Skeletal muscle tissue (tissue), 4 donors: ENCODE measurements around the gene VNN1. TPM values are rescaled to one million over a fixed set of nuclear protein-coding genes. Genes with fewer than 3 reads are reported as not detected.
"Not testable (repeated sequence)": the region's sequence is repeated elsewhere in the genome, so short reads cannot be mapped to it uniquely, and the experiment has no call there.

Source experiments
- H3K27ac ChIP-seq: one replicate; pipeline ENCODE4 v1.7.0; 2013; ENCODE audit warnings: mild to moderate bottlenecking, low read depth, low read length, inconsistent platforms
- H3K27me3 ChIP-seq, 3 donors: one replicate each; pipeline ENCODE4 v1.7.0; 2013; ENCODE audit warnings: low read length in 3 of 3; ENCODE audit not compliant: control insufficient read depth in 3 of 3, insufficient read depth in 3 of 3
- H3K36me3 ChIP-seq, 3 donors: one replicate each; pipeline ENCODE4 v1.7.0; 2013; ENCODE audit warnings: low read length in 3 of 3; ENCODE audit not compliant: control insufficient read depth in 3 of 3, insufficient read depth in 3 of 3
- H3K4me1 ChIP-seq, 3 donors: one replicate each; pipeline ENCODE4 v1.7.0; 2013; ENCODE audit warnings: low read length in 3 of 3, mild to moderate bottlenecking in 3 of 3; ENCODE audit not compliant: control insufficient read depth in 3 of 3, insufficient read depth in 3 of 3
- H3K4me3 ChIP-seq, 3 donors: one replicate each; pipeline ENCODE4 v1.7.0; 2013; ENCODE audit warnings: low read length in 3 of 3
- H3K9ac ChIP-seq, 3 donors: one replicate each; pipeline ENCODE4 v1.7.0; 2013; ENCODE audit warnings: low read length in 3 of 3, mild to moderate bottlenecking in 3 of 3, moderate library complexity in 2 of 3, low read depth in 1 of 3
- H3K9me3 ChIP-seq, 3 donors: one replicate each; pipeline ENCODE4 v1.7.0; 2013; ENCODE audit warnings: low read length in 3 of 3; ENCODE audit not compliant: control insufficient read depth in 3 of 3
- total RNA-seq: library from RNA; depleted of rRNA; stranded (reverse); fragments of >200 nt; gene quantifications from one replicate; pipeline ENCODE4 v1.2.3, GENCODE V29; 2014
- donor health status: Osteomylitis.

VNN1 gene
- total RNA-seq, 1 donor from 2014 or later = under 0.01 TPM

DNA sequence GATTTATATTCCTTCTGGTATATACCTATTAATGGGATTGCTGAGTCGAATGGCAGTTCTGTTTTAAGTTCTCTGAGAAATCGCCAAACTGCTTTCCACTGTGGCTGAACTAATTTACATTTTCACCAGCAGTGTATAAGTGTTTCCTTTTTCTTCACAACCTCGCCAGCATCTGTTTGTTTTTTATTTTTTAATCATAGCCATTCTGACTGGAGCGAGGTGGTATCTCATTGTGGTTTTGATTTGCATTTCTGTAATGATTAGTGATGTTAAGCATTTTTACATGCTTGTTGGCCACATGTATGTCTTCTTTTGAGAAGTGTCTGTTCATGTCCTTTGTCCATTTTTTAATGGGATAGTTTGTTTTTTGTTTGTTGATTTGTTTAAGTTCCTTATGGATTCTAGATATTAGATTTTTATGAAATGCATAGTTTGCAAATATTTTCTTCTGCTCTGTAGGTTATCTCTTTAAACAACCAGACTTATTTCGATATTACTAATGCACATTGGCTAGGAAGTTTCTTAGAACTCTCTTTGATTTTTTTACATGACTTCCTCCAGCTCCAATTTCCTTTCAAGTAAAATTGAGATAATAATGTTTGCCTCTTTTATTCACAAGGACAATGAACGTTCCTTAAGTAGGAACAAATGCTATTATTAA, 12.2 kb upstream of the VNN1 start:
- no peaks in the 10 kb centered on the region for H3K9me3 ChIP-seq
- no peaks in the 10 kb centered on the region for H3K27me3 ChIP-seq
- no peak overlapping the region for H3K4me3 ChIP-seq
- H3K9ac ChIP-seq = no peak overlapping the region
- no peaks in the 10 kb centered on the region for H3K36me3 ChIP-seq
- H3K27ac ChIP-seq = no peak overlapping the region
- H3K4me1 ChIP-seq = no peaks in the 10 kb centered on the region

DNA sequence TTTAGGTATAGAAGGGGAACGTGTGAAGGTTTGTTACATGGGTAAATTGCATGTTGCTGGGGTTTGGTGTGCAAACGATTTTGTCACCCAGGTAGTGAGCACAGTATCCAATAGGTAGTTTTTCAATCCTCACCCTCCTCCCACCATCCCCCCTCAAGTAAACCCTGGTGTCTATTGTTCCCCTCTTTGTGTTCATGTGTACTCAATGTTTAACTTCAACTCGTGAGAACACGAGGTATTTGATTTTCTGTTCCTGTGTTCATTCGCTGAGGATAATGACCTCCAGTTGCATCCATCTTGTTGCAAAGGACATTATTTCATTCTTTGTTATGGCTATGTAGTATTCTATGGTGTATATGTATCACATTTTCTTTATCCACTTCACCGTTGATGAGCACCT, 11.6 kb upstream of the VNN1 start:
- Histone ChIP-seq H3K9ac (no peak overlapping the region), H3K4me1 (no peaks in the 10 kb centered on the region), H3K9me3 (no peaks in the 10 kb centered on the region), H3K4me3 (no peak overlapping the region), H3K36me3 (no peaks in the 10 kb centered on the region), H3K27me3 (no peaks in the 10 kb centered on the region), H3K27ac (no peak overlapping the region)

DNA sequence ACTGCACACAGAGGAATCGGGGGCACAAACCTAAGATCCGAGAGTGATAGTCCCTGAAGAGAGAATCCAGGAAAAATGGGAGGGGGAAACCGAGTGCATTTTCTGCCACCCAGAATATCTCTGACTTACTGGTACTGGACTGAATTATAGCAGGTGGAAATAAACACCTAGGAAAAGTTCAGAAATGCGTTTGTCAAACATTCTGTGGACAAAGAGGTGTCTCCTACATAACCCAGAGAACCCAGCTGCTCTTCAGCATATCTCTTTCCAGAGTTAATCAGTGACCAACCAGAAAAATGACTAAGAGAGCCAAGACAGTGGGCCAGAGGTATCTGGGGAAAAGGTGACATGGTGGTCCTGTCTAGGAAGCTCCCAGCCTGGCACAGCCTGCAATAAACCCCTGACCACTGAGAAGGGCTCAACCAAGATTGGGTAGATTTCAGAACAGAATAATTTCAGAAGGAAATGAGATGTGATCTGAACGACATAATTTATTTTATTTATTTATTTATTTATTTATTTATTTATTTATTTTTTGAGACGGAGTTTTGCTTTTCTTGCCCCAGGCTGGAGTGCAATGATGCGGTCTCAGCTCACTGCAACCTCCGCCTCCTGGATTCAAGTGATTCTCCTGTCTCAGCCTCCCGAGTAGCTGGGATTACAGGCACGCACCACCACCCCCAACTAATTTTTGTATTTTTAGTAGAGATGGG, 6.0 kb upstream of the VNN1 start:
- H3K9me3 ChIP-seq = no peaks in the 10 kb centered on the region
- no peaks in the 10 kb centered on the region for H3K4me1 ChIP-seq
- no peak overlapping the region for H3K4me3 ChIP-seq
- no peak overlapping the region for H3K27ac ChIP-seq
- H3K9ac ChIP-seq = no peak overlapping the region
- no peaks in the 10 kb centered on the region for H3K27me3 ChIP-seq
- H3K36me3 ChIP-seq = no peaks in the 10 kb centered on the region

DNA sequence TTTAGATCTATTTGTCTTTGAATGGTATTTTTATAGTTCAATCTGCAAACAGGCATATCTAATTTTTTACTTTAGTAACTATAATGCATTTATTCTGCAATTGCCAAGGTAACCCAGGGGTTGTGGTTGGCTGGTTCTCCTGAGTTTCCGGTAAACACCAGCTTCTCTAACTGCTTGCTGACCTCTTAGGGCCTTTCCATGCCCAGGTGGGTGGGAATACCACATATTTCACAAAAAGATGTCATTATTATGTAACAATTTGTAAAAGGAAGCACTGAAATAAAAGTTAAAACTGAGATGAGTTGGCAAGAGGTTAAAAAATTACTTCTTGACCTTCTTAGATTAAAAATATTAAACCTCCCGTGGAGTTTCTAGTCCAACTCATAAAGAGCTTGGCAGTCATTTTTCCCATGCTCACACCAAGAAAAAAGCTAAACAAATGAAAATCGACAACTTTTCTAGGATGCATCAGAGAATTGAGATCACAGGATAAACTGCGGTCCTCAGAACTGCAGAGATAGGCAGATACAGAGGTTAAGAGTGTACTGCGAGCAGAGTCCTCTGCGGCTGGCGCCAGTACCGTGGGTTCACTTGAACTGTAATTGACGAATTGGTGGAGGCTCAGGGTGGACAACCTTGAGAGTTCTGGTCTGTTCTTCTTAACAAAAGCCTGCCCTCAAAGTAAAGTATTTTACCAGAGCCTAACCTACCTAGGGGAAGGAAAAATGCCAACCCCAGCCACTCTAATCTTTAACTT, 2.2 kb upstream of the VNN1 start:
- H3K4me1 ChIP-seq = no peaks in the 10 kb centered on the region
- H3K9ac ChIP-seq = no peak overlapping the region
- H3K4me3 ChIP-seq = no peak overlapping the region
- H3K36me3 ChIP-seq = no peaks in the 10 kb centered on the region
- H3K27ac ChIP-seq = no peak overlapping the region
- no peaks in the 10 kb centered on the region for H3K27me3 ChIP-seq
- no peaks in the 10 kb centered on the region for H3K9me3 ChIP-seq

DNA sequence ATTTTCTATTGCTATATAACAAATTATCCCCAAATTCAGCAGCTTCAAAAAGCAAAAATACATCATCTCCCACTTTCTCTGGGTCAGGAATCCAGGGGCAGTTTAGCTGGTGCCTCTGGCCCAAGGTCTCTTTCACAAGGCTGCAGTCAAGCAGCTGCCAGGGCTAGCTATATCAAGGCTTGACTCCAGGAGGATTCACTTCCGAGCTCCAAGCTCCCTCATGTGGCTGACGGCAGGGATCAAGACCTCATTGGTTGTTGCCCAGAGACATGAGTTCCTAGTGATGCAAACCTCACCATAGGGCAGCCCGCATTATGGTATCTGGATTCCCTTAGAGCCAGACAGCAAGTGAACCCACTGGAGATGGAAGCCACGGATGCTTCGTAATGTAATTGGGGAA, 1.3 kb upstream of the VNN1 start:
- Histone ChIP-seq H3K9me3 (no peaks in the 10 kb centered on the region), H3K27ac (no peak overlapping the region), H3K36me3 (no peaks in the 10 kb centered on the region), H3K27me3 (no peaks in the 10 kb centered on the region), H3K4me1 (no peaks in the 10 kb centered on the region), H3K9ac (no peak overlapping the region), H3K4me3 (no peak overlapping the region)

DNA sequence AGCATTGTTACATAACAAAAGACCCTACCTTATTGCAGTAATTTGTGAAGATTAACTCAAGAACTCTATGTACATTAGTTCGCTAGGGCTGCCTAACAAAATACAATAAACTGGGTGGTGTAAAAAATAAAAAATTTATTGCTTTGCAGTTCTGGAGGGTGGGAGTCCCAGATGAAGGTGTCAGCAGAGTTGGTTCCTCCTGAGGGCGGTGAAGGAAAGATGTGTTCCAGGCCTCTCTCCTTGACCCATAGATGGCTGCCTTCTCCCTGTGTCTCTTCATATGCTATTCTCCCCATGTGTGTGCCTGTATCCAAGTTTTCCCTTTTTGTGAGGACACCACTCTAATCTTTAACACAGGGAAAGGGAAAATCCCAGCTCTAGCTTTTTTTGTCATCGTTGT, 305 bp upstream of the VNN1 start:
- Histone ChIP-seq H3K4me1 (no peaks in the 10 kb centered on the region), H3K4me3 (no peak overlapping the region), H3K27ac (peak overlapping the region; percentile 19), H3K9me3 (no peaks in the 10 kb centered on the region), H3K9ac (no peak overlapping the region), H3K36me3 (no peaks in the 10 kb centered on the region), H3K27me3 (no peaks in the 10 kb centered on the region)

DNA sequence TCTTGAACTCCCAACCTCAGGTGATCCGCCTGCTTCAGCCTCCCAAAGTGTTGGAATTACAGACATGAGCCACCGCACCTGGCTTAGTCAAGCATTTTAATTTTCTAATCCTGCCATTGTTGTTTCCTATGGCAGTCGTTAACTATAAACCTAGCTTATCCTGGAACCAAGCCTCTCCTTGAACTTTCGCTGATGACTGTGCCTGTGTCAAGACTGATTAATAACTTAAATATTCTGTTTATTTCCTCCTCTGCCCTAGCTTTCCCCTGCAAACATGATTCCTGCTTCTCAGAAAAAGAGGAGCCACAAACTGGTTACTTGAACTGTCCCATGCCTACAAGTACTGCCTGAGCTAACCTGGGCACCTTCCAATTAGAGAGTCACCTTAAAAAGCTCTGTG, 1.5 kb downstream of the VNN1 start:
- no peak overlapping the region for H3K4me3 ChIP-seq

DNA sequence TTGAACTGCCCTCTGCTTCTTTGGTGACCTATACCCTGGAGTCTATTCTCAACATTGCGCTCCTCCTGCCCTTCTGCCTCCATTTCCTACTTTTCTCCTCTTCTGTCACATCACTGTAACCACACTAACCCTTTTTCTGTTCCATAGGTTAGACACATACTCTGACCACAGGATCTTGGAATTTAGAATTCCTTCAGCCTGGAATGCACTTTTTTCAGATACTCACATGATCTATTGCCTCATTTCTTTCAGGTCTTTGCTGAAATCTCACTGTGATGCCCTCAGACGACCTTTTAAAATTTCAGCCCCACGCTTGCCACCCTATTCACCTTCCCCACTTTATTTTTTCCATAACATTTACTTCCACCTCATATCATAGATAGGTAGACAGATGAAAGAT, 5.1 kb downstream of the VNN1 start:
- no peaks in the 10 kb centered on the region for H3K27me3 ChIP-seq
- no peak overlapping the region for H3K4me3 ChIP-seq
- H3K9ac ChIP-seq = no peak overlapping the region
- peaks cover 0 to 3% (median 0%) of the 10 kb centered on the region in 3 donors for H3K9me3 ChIP-seq
- no peak overlapping the region for H3K27ac ChIP-seq
- no peaks in the 10 kb centered on the region for H3K36me3 ChIP-seq
- no peaks in the 10 kb centered on the region for H3K4me1 ChIP-seq

More for the DNA sequence above, 1.5 kb downstream of the VNN1 start:
- Histone ChIP-seq H3K27me3 (no peaks in the 10 kb centered on the region), H3K27ac (no peak overlapping the region), H3K4me1 (no peaks in the 10 kb centered on the region), H3K9me3 (no peaks in the 10 kb centered on the region), H3K36me3 (no peaks in the 10 kb centered on the region), H3K9ac (no peak overlapping the region)

DNA sequence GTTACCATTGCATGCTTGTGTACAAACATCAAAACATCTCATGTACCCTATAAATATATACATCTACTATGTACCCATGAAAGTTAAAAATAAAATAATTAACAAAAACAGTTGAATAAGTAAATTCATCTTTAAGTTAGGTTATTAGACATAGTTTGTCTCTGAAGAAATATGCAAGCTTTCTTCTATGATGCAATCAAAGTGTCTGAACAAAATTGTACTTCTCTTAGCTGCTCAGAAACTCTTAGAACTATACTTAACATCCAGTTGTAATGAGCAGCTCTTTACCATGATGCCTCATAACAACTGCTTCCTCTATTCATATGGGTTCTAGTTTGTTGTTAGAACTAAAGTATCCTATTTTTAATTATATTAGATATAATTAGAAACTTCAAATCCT, 5.9 kb downstream of the VNN1 start:
- no peak overlapping the region for H3K4me3 ChIP-seq
- H3K4me1 ChIP-seq = no peaks in the 10 kb centered on the region
- H3K27ac ChIP-seq = no peak overlapping the region
- no peaks in the 10 kb centered on the region for H3K36me3 ChIP-seq
- H3K9ac ChIP-seq = no peak overlapping the region
- H3K27me3 ChIP-seq = no peaks in the 10 kb centered on the region
- H3K9me3 ChIP-seq = peaks cover 0 to 3% (median 0%) of the 10 kb centered on the region in 3 donors

DNA sequence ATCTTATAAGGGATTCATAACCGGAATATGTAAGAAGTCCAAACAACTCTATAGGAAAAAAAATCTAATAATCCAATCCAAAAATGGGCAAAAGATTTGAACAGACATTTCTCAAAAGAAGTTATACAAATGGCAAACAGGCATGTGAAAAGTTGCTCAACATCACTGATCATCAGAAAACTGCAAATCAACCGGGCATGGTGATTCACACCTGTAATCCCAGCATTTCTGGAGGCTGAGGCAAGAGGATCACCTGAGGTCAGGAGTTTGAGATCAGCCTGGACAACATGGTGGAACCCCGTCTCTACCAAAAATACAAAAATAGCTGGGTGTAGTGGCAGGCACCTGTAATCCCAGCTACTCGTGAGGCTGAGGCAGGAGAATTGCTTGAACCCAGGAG, 7.1 kb downstream of the VNN1 start:
- not testable (repeated sequence) for H3K9me3 ChIP-seq, H3K36me3 ChIP-seq, H3K27ac ChIP-seq, H3K27me3 ChIP-seq, H3K4me1 ChIP-seq, H3K9ac ChIP-seq, H3K4me3 ChIP-seq
